ENCODE data around the gene GRB10. TPM values are rescaled to one million over a fixed set of nuclear protein-coding genes. Genes with fewer than 3 reads are reported as not detected.

GRB10 gene
- total and polyA plus RNA-seq, 2 of the 8 experiments (the other 6 are each of a cell fraction or from before 2014, with no cell fraction given) = 35.7 to 97.0 TPM

DNA sequence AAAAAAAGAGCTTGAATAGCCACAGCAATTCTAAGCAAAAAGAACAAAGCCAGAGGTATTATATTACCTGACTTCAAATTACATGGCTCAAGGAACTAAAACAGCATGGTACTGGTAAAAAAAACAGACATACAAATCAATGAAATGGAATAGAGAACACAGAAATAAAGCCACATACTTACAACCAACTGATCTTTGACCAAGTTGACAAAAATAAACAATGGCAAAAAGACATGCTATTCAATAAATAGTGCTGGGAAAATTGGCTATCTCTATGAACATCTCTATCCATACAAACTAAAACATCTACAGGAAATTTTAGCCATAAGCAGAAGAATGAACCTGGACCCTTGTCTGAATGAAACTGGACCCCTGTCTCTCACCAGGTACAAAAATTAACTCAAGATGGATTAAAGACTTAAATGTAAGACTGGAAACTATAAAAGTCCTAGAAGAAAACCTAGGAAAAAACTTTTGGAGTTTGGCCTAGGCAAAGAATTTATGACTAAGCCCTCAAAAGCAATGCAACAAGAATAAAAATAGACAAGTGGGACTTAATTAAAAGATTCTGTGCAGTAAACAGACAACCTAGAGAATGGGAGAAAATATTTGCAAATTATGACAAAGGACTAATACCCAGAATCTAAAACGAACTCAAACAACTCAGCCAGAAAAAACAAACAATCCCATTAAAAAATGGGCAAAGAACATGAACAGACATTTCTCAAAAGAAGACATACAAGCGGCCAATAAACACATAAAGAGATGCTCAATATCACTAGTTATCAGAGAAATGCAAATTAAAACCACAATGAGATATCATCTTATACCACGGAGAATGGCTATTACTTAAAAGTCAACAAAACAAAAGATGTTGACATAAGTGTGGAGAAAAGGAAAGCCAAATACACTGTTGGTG is 144.7 kb downstream of the GRB10 start:
- no peak overlapping the region for H3K9ac ChIP-seq (replicated peaks in 1 of 4; ENCODE audit: extremely low read depth in 1 of 4, low read depth in 3 of 4, low read length in 3 of 4)
- no peak overlapping the region for H3K4me3 ChIP-seq (ENCODE audit: extremely low read depth in 1 of 4, insufficient read depth in 2 of 4, low read depth in 3 of 4, low read length in 4 of 4)
- TF ChIP-seq RNF2 (IDR thresholded peaks at IDR 0.05; ENCODE audit: borderline replicate concordance, low read depth, low read length, missing control alignments, poor library complexity, severe bottlenecking) (no peak), EGR1 (IDR thresholded peaks at IDR 0.05; ENCODE audit: borderline replicate concordance, low read depth, low read length) (no peak), POLR2A (IDR thresholded peaks at IDR 0.05; ENCODE audit: control extremely low read depth in 1 of 2, low read depth in 2 of 2, low read length in 2 of 2) (no peak), CHD2 (IDR thresholded peaks at IDR 0.05; ENCODE audit: low read length) (no peak), SUZ12 (IDR thresholded peaks at IDR 0.05; ENCODE audit: low read length) (no peak), CBX5 (IDR thresholded peaks at IDR 0.05; ENCODE audit: low read depth, low read length) (no peak), TCF12 (IDR thresholded peaks at IDR 0.05; ENCODE audit: low read depth, low read length) (no peak)
- TF ChIP-seq, protein P1, sequence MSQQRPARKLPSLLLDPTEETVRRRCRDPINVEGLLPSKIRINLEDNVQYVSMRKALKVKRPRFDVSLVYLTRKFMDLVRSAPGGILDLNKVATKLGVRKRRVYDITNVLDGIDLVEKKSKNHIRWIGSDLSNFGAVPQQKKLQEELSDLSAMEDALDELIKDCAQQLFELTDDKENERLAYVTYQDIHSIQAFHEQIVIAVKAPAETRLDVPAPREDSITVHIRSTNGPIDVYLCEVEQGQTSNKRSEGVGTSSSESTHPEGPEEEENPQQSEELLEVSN (IDR thresholded peaks at IDR 0.05) = no peak
- TF ChIP-seq, protein P2, sequence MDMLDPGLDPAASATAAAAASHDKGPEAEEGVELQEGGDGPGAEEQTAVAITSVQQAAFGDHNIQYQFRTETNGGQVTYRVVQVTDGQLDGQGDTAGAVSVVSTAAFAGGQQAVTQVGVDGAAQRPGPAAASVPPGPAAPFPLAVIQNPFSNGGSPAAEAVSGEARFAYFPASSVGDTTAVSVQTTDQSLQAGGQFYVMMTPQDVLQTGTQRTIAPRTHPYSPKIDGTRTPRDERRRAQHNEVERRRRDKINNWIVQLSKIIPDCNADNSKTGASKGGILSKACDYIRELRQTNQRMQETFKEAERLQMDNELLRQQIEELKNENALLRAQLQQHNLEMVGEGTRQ (IDR thresholded peaks at IDR 0.05; ENCODE audit: low read length) = no peak
- TF ChIP-seq, protein P3, sequence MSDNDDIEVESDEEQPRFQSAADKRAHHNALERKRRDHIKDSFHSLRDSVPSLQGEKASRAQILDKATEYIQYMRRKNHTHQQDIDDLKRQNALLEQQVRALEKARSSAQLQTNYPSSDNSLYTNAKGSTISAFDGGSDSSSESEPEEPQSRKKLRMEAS (IDR thresholded peaks at IDR 0.05) = no peak
- no peak overlapping the region for H2BK20ac ChIP-seq (ENCODE audit: low read length)
- no peak for FAIRE-seq
- no peak overlapping the region for H4K8ac ChIP-seq (ENCODE audit: extremely low read depth, insufficient read depth, low read length)
- CTCF ChIA-PET (ENCODE audit: partially characterized antibody) = interaction anchor here (1.4 kb wide), 1 partner anchor 30 kb away, joined by 3 read pairs; no protein-coding TSS in a partner anchor
- DNase-seq (ENCODE audit: low read depth in 1 of 2, low spot score in 2 of 2) = no peak
- H3K9me3 ChIP-seq (ENCODE audit: insufficient read depth in 2 of 2, low read depth in 1 of 2, low read length in 1 of 2) = no peaks in the 10 kb centered on the region
- no peak overlapping the region for H3K27ac ChIP-seq (ENCODE audit: low read depth, low read length)
- no peak overlapping the region for H4K91ac ChIP-seq (replicated peaks; ENCODE audit: insufficient read length, low read length)
- no peak overlapping the region for H2AK5ac ChIP-seq (ENCODE audit: low read depth, low read length)
- no peak overlapping the region for H3K18ac ChIP-seq (ENCODE audit: extremely low read depth, low read length)
- H3K27me3 ChIP-seq (replicated peaks in 1 of 4; ENCODE audit: control insufficient read depth in 3 of 4, extremely low read depth in 1 of 4, insufficient read depth in 3 of 4, low read length in 3 of 4) = no peaks in the 10 kb centered on the region
- no peak overlapping the region for H3K4me2 ChIP-seq (ENCODE audit: insufficient read depth in 1 of 2, low read depth in 2 of 2, low read length in 2 of 2)
- no peak overlapping the region for H2BK5ac ChIP-seq (ENCODE audit: low read depth, low read length)
- H3K79me2 ChIP-seq (ENCODE audit: control insufficient read depth in 1 of 2, insufficient read depth in 2 of 2, low read length in 2 of 2) = peaks cover 0 to 57% of the 10 kb centered on the region in 2 experiments; a peak in 3 of 4 replicates
- H3K56ac ChIP-seq (replicated peaks; ENCODE audit: insufficient read length, low read depth, low read length) = no peak overlapping the region
- H4K20me1 ChIP-seq (replicated peaks in 1 of 2; ENCODE audit: control insufficient read depth in 1 of 2, insufficient read depth in 2 of 2, low read length in 2 of 2) = peaks cover 0 to 6% of the 10 kb centered on the region in 2 experiments
- WGBS, 2 experiments (ENCODE audit: extremely low coverage in 1 of 2, insufficient coverage in 1 of 2, insufficient read length in 1 of 2, insufficient replicate concordance in 2 of 2, low coverage in 1 of 2, low lambda C conversion rate in 2 of 2, missing lambda C conversion rate in 1 of 2) = 58% methylated on average over 3 of the region's 3 CpGs; no CpG with 5 or more reads in 1 of the 2 experiments
- no peak overlapping the region for H2BK12ac ChIP-seq (ENCODE audit: low read depth, low read length)
- H2AFZ ChIP-seq (ENCODE audit: low read length) = no peak overlapping the region
- peaks cover 0 to 8% (median 1%) of the 10 kb centered on the region in 4 experiments; a peak in 2 of 7 replicates for H3K4me1 ChIP-seq (replicated peaks in 1 of 4; ENCODE audit: control insufficient read depth in 3 of 4, insufficient read depth in 4 of 4, low read length in 3 of 4)
- H3K23me2 ChIP-seq (ENCODE audit: low read depth, low read length) = no peaks in the 10 kb centered on the region
- POLR2A ChIA-PET (ENCODE audit: partially characterized antibody) = no interaction called here
- H3K4ac ChIP-seq (replicated peaks; ENCODE audit: insufficient read length, low read depth, low read length) = no peak overlapping the region
- no peak overlapping the region for H3K23ac ChIP-seq (ENCODE audit: insufficient read length)
- no peak overlapping the region for H2BK15ac ChIP-seq (ENCODE audit: low read length)
- no peak overlapping the region for H4K5ac ChIP-seq (ENCODE audit: insufficient read length, low read depth, low read length)
- H2BK120ac ChIP-seq (replicated peaks; ENCODE audit: low read depth, low read length) = no peak overlapping the region
- no peak overlapping the region for H3K14ac ChIP-seq (ENCODE audit: insufficient read length)
- peaks cover 4% of the 10 kb centered on the region; the same call in 1 of the 2 replicates for H3K79me1 ChIP-seq (ENCODE audit: low read depth, low read length)
- no peaks in the 10 kb centered on the region; a peak in 2 of 8 replicates for H3K36me3 ChIP-seq (ENCODE audit: control insufficient read depth in 2 of 4, insufficient read depth in 4 of 4, low read length in 3 of 4)

All from H1 (cell line).